ENCODE measurements around the gene CCNT2. TPM values are rescaled to one million over a fixed set of nuclear protein-coding genes. Genes with fewer than 3 reads are reported as not detected.
"Not testable (repeated sequence)": the region's sequence is repeated elsewhere in the genome, so short reads cannot be mapped to it uniquely, and the experiment has no call there.

The CCNT2 gene
- total and polyA plus RNA-seq, 7 donors: 4.8 to 33.2 (median 27.4) TPM

DNA sequence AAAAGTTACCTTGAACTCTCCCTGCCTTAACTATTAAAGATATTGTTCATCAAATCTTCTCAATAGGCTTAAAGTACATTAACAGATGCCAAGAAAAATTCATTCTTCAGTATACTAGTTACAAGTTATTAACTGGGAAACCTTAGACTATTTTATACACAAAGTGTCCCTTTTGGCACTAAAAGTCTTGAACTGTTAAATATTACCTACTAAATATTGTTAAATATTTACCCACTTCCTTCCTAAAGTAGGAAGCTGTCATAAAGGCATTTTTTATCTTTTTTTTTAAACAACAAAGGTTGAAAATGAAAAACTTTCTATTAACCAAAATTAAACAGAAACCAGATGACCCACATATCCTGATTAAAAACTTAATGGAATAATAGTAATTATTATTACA is 19.4 kb upstream of the CCNT2 start:
- Histone ChIP-seq H3K4me3 (no peak overlapping the region), H3K27ac (no peak overlapping the region), H3K4me1 (no peaks in the 10 kb centered on the region), H3K9me3 (no peaks in the 10 kb centered on the region), H3K27me3 (no peaks in the 10 kb centered on the region), H3K36me3 (no peaks in the 10 kb centered on the region)
- no peak for DNase-seq
- intact Hi-C loops (cut with DNase I): loop anchor here (5.0 kb wide), 1 partner anchor 782 kb away; no protein-coding TSS in a partner anchor
- TF ChIP-seq POLR2A (IDR thresholded peaks at IDR 0.05) (no peak), POLR2AphosphoS5 (IDR thresholded peaks at IDR 0.05) (no peak), EP300 (IDR thresholded peaks at IDR 0.05) (no peak)
- TF ChIP-seq, protein P1, sequence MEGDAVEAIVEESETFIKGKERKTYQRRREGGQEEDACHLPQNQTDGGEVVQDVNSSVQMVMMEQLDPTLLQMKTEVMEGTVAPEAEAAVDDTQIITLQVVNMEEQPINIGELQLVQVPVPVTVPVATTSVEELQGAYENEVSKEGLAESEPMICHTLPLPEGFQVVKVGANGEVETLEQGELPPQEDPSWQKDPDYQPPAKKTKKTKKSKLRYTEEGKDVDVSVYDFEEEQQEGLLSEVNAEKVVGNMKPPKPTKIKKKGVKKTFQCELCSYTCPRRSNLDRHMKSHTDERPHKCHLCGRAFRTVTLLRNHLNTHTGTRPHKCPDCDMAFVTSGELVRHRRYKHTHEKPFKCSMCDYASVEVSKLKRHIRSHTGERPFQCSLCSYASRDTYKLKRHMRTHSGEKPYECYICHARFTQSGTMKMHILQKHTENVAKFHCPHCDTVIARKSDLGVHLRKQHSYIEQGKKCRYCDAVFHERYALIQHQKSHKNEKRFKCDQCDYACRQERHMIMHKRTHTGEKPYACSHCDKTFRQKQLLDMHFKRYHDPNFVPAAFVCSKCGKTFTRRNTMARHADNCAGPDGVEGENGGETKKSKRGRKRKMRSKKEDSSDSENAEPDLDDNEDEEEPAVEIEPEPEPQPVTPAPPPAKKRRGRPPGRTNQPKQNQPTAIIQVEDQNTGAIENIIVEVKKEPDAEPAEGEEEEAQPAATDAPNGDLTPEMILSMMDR (IDR thresholded peaks at IDR 0.05): no peak

DNA sequence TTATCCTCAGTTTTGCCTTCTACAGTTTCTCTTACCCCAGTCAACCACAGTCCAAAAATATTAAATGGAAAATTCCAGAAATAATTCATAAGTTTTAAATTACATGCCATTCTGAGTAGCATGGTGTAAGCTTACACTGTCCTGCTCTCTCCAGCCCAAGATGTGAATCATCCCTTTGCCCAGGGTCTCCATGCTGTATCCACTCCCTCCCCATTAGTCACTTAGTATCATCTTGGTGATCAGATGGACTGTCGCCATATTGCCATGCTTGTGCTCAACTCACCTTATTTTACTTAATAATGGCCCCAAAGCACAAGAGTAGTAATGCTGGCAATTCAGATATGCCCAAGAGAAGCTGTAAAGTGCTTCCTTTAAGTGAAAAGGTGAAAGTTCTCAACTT is 18.5 kb upstream of the CCNT2 start:
- Histone ChIP-seq H3K4me3 (no peak overlapping the region), H3K36me3 (no peaks in the 10 kb centered on the region), H3K9me3 (no peaks in the 10 kb centered on the region), H3K27ac (no peak overlapping the region), H3K27me3 (no peaks in the 10 kb centered on the region), H3K4me1 (no peaks in the 10 kb centered on the region)
- 95 to 97% methylated on average over 1 of the region's 1 CpG for WGBS, 2 donors
- DNase-seq: no peak
- TF ChIP-seq POLR2A (IDR thresholded peaks at IDR 0.05) (no peak), EP300 (IDR thresholded peaks at IDR 0.05) (no peak), POLR2AphosphoS5 (IDR thresholded peaks at IDR 0.05) (no peak)
- TF ChIP-seq, protein P1 (IDR thresholded peaks at IDR 0.05): no peak
- intact Hi-C loops (cut with DNase I): no loop called here

DNA sequence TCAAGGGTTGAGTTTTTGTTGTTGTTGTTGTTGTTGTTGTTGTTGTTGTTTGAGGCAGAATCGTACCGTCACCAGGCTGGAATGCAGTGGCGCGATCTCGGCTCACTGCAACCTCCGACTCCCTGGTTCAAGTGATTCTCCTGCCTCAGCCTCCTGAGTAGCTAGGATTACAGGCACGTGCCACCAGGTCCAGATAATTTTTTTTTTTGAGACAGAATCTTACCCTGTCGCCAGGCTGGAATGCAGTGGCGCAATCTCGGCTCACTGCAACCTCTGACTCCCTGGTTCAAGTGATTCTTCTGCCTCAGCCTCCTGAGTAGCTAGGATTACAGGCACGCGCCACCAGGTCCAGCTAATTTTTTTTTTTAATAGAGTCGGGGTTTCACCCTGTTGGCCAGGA is 14.9 kb upstream of the CCNT2 start:
- H3K4me1 ChIP-seq; H3K36me3 ChIP-seq; H3K27ac ChIP-seq; H3K4me3 ChIP-seq; H3K9me3 ChIP-seq; H3K27me3 ChIP-seq; intact Hi-C loops (cut with DNase I); DNase-seq: not testable (repeated sequence)
- 94% methylated on average over 13 of the region's 13 CpGs for WGBS, 2 donors

DNA sequence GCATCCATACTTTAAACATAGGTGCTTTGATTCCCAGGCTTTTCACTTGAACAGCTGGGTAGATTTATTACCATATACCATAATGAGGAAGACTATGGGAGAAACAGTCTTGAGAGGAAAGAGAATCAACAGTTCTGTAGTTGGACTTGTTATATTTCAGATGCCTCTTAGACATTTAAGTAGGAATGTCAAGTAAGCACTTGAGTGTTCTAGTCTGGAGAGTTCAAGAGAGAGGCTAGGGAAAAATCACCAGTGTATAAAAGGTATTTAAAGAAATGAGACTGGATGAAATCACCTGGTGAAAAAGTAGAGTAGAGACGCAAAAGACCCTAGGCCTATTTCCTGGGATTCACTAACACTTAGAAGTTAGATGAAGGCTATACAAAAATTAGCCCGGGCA is 13.5 kb upstream of the CCNT2 start:
- WGBS, 2 donors: 94 to 98% methylated on average over 2 of the region's 2 CpGs
- Histone ChIP-seq H3K36me3 (no peaks in the 10 kb centered on the region), H3K4me3 (no peak overlapping the region), H3K9me3 (peaks cover 0 to 5% (median 0%) of the 10 kb centered on the region in 4 donors), H3K27me3 (no peaks in the 10 kb centered on the region), H3K27ac (no peak overlapping the region), H3K4me1 (no peaks in the 10 kb centered on the region)
- no peak for TF ChIP-seq POLR2AphosphoS5 (IDR thresholded peaks at IDR 0.05)
- no peak for TF ChIP-seq EP300 (IDR thresholded peaks at IDR 0.05)
- TF ChIP-seq, protein P1 (IDR thresholded peaks at IDR 0.05): no peak
- no peak for TF ChIP-seq POLR2A (IDR thresholded peaks at IDR 0.05)
- no peak for DNase-seq
- intact Hi-C loops (cut with DNase I): no loop called here

DNA sequence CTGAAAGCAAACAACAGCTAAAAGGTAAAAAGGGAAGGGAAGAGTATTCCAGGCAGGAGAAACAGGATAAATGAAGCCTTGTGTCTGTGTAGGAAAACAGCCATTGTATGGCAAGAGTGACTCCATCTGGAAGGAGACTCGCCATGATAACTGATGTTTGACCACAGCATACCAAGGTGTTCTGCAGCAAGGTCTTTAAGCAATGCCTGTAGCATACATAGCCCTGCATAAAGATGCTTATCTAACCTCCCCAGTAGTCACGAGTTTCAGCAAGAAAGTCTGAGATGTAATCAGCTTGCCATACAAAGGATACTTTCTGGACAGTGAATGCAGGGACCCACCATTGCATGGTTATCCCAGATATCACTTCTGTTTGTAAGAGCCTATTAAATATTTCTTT is 11.9 kb upstream of the CCNT2 start:
- intact Hi-C loops (cut with DNase I): no loop called here
- Histone ChIP-seq H3K27ac (no peak overlapping the region), H3K9me3 (peaks cover 0 to 5% (median 0%) of the 10 kb centered on the region in 4 donors), H3K27me3 (no peaks in the 10 kb centered on the region), H3K4me3 (no peak overlapping the region), H3K4me1 (no peaks in the 10 kb centered on the region), H3K36me3 (no peaks in the 10 kb centered on the region)
- DNase-seq: no peak
- TF ChIP-seq, protein P1 (IDR thresholded peaks at IDR 0.05): no peak
- TF ChIP-seq EP300 (IDR thresholded peaks at IDR 0.05) (no peak), POLR2AphosphoS5 (IDR thresholded peaks at IDR 0.05) (no peak), POLR2A (IDR thresholded peaks at IDR 0.05) (no peak)
- WGBS, 2 donors: 71 to 79% methylated on average over 2 of the region's 2 CpGs

DNA sequence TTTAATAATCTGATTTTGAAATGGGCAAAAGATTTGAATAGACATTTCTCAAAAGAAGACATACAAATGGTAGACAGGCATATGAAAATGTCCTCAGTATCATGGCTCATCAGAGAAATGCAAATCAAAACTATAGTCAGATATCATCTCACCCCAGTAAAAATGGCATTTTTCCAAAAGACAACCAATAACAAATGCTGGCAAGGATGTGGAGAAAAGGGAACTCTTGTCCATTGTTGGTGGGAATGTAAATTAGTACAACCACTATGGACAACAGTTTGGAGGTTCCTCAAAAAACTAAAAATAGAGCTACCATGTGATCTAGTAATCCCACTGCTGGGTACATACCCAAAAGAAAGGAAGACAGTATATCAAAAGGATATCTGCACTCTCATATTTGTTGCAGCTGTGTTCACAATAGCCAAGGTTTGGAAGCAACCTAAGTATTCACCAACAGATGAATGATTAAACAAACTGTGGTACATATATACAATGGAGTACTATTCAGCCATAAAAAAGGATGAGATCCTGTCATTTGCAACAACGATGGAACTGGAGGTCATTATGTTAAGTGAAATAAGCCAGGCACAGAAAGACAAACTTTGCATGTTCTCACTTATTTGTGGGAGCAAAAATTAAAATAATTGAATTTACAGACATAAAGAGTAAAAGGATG is 11.0 kb upstream of the CCNT2 start:
- intact Hi-C loops (cut with DNase I); H3K27me3 ChIP-seq; H3K36me3 ChIP-seq; H3K4me3 ChIP-seq; H3K9me3 ChIP-seq; H3K27ac ChIP-seq; H3K4me1 ChIP-seq; DNase-seq: not testable (repeated sequence)
- WGBS, 2 donors: 72 to 87% methylated on average over 1 of the region's 1 CpG

All from sigmoid colon (tissue), 7 donors.